ENCODE data around the gene NCOA7.

DNA sequence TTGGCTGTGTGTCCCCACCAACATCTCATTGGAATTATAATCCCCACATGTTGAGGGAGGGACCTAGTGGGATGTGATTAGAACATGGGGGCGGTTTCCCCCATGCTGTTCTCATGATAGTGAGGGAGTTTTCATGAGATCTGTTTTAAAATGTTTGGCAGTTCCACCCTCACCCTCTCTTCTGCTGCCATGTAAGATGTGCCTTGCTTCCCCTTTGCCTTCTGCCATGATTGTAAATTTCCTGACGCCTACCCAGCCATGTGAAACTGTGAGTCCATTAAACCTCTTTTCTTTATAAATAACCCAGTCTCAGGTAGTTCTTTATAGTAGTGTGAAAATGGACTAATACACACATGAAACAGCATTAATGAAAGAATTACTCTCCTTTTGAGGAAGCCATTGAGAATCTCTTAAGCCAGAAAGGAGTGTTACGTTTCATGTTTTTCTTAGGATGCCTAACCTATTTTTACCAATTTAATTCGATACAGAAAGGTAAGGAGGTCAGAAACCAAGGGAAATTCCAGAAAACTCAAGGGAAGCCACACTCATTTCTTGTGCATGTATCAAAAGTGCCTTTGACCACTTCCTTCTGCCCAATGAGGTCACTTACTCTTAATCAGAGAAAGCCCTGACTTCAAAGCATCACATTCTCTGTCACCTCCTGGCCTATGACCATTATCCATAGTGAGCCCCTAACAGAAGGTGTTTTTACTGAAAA lies 141.1 kb downstream of the NCOA7 start:
- TF ChIP-seq POLR2A (IDR thresholded peaks at IDR 0.05) (no peak), CTCF (IDR thresholded peaks at IDR 0.05) (no peak)
